ENCODE results near the gene ITPK1. TPM values are rescaled to one million over a fixed set of nuclear protein-coding genes. Genes with fewer than 3 reads are reported as not detected.

Gene ITPK1
- polyA plus RNA-seq, 1 of the 3 experiments (the other 2 are of a cell fraction), result 23.2 TPM

DNA sequence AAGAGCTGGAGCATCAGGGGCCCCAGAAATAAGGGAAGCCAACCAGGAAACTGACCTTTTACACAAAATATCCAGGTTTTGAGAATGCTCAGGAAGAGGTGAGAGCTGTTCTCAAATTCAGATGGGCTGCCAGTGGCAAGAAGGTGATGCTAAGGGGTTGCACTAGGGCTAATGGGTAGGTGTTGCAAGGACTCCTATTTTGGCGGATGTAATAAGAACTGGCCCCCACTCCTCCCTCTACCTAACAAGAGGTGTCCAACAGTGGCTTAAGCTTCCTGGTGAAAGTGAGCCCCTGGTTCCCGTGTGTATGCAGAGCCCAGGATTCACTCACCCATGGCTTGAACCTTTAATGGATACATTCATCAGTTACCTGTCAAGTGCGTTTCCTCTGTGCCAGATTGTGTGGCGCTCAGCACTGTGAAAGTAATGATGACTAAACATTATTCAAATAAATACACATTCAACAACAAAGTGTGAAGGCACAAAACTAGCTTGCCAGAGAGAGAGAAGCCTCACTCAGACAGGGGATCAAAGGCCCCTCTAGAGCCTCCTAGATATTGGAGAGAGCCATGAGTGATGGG lies 193.5 kb downstream of the ITPK1 start:
- H3K9me3 ChIP-seq, result no peaks in the 10 kb centered on the region
- H3K9ac ChIP-seq, result no peak overlapping the region
- no peaks in the 10 kb centered on the region for H3F3A ChIP-seq (replicated peaks; ENCODE audit: insufficient read depth)
- 70% methylated on average over 4 of the region's 4 CpGs for WGBS (ENCODE audit: low lambda C conversion rate)
- no peaks in the 10 kb centered on the region for H3K36me3 ChIP-seq (replicated peaks in 1 of 2; ENCODE audit: control insufficient read depth in 1 of 2, insufficient read depth in 2 of 2, low read length in 1 of 2)
- H3K79me2 ChIP-seq (ENCODE audit: insufficient read depth), result no peaks in the 10 kb centered on the region
- H3K4me1 ChIP-seq (ENCODE audit: control insufficient read depth in 1 of 2, insufficient read depth in 2 of 2, low read depth in 1 of 2, low read length in 1 of 2), result peaks cover 0 to 68% of the 10 kb centered on the region in 2 experiments; a peak in 1 of 4 replicates
- peak overlapping the region in 1 of 2 experiments; percentile 56; a peak in 1 of 4 replicates for H3K4me3 ChIP-seq (ENCODE audit: low read depth in 2 of 2, low read length in 1 of 2)
- no peaks in the 10 kb centered on the region for H3K9me2 ChIP-seq
- peak overlapping the region in 1 of 2 experiments; percentile 90; a peak in 2 of 4 replicates for H3K27ac ChIP-seq (ENCODE audit: low read depth in 2 of 2, low read length in 1 of 2)
- ChIA-PET CTCF (interaction anchor here (1.0 to 7.5 kb wide), 6 partner anchors 12 to 210 kb away, joined by 3 to 56 read pairs (median 6); no protein-coding TSS in a partner anchor), POLR2A (interaction anchor here (0.5 to 9.8 kb wide), 21 partner anchors 8 to 169 kb away, joined by 3 to 288 read pairs (median 5); partner anchors contain the start of gene GOLGA5)
- DNase-seq, result no peak
- H4K20me1 ChIP-seq (ENCODE audit: insufficient read depth), result no peaks in the 10 kb centered on the region
- H2AFZ ChIP-seq (ENCODE audit: low read depth), result no peak overlapping the region
- TF ChIP-seq EZH2phosphoT487 (IDR thresholded peaks at IDR 0.05; ENCODE audit: borderline replicate concordance, low read depth) (no peak), SIN3A (IDR thresholded peaks at IDR 0.05; ENCODE audit: borderline replicate concordance, low read depth, low read length) (no peak), CHD2 (IDR thresholded peaks at IDR 0.05; ENCODE audit: low read length, partially characterized antibody) (no peak), REST (IDR thresholded peaks at IDR 0.05; ENCODE audit: low read depth, low read length) (no peak), MEF2A (IDR thresholded peaks at IDR 0.05; ENCODE audit: borderline replicate concordance, low read depth) (no peak)
- H3K4me2 ChIP-seq, result no peak overlapping the region
- peaks cover 7% of the 10 kb centered on the region; the same call in 1 of the 2 replicates for H3K27me3 ChIP-seq (ENCODE audit: insufficient read depth)

DNA sequence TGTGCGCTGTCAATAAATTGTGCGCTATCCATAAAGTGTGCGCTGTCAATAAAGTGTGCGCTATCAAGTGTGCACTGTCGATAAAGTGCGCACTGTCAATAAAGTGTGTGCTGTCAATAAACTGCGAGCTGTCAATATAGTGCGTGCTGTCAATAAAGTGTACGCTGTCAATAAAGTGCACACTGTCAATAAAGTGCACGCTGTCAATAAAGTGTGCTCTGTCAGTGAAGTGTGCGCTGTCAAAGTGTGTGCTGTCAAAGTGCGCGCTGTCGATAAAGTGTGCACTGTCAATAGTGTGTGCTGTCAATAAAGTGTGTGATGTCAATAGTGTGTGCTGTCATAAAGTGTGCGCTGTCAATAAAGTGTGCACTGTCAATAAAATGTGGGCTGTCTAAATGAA lies 195.7 kb downstream of the ITPK1 start:
- DNase-seq, result no peak
- peaks cover 12% of the 10 kb centered on the region; the same call in 1 of the 2 replicates for H3K27me3 ChIP-seq (ENCODE audit: insufficient read depth)
- H3K79me2 ChIP-seq (ENCODE audit: insufficient read depth), result no peaks in the 10 kb centered on the region
- no peaks in the 10 kb centered on the region for H3K36me3 ChIP-seq (replicated peaks in 1 of 2; ENCODE audit: control insufficient read depth in 1 of 2, insufficient read depth in 2 of 2, low read length in 1 of 2)
- ChIA-PET CTCF (interaction anchor here (1.0 kb wide), 1 partner anchor 34 kb away, joined by 3 read pairs; no protein-coding TSS in a partner anchor), POLR2A (no interaction called here)
- H3K9ac ChIP-seq, result no peak overlapping the region
- no peak overlapping the region for H2AFZ ChIP-seq (ENCODE audit: low read depth)
- H3F3A ChIP-seq (replicated peaks; ENCODE audit: insufficient read depth), result no peaks in the 10 kb centered on the region
- no peaks in the 10 kb centered on the region for H3K9me3 ChIP-seq
- H3K4me2 ChIP-seq, result no peak overlapping the region
- H3K4me3 ChIP-seq (ENCODE audit: low read depth in 2 of 2, low read length in 1 of 2), result no peak overlapping the region
- H3K27ac ChIP-seq (ENCODE audit: low read depth in 2 of 2, low read length in 1 of 2), result peak overlapping the region in 1 of 2 experiments; percentile 23; a peak in 1 of 4 replicates
- WGBS (ENCODE audit: low lambda C conversion rate), result 92% methylated on average over 15 of the region's 15 CpGs
- no peaks in the 10 kb centered on the region for H4K20me1 ChIP-seq (ENCODE audit: insufficient read depth)
- H3K4me1 ChIP-seq (ENCODE audit: control insufficient read depth in 1 of 2, insufficient read depth in 2 of 2, low read depth in 1 of 2, low read length in 1 of 2), result peaks cover 0 to 67% of the 10 kb centered on the region in 2 experiments; a peak in 2 of 4 replicates
- H3K9me2 ChIP-seq, result no peaks in the 10 kb centered on the region
- TF ChIP-seq RAD21 (IDR thresholded peaks at IDR 0.05; ENCODE audit: low read length), result no peak
- no peak for TF ChIP-seq POLR2AphosphoS5 (IDR thresholded peaks at IDR 0.05; ENCODE audit: low read depth, low read length)
- TF ChIP-seq CTCF (IDR thresholded peaks at IDR 0.05), result no peak
- no peak for TF ChIP-seq NFIC (IDR thresholded peaks at IDR 0.05; ENCODE audit: borderline replicate concordance)
- no peak for TF ChIP-seq EZH2phosphoT487 (IDR thresholded peaks at IDR 0.05; ENCODE audit: borderline replicate concordance, low read depth)
- no peak for TF ChIP-seq EP300 (IDR thresholded peaks at IDR 0.05; ENCODE audit: borderline replicate concordance in 1 of 2, low read depth in 1 of 2, low read length in 1 of 2)
- no peak for TF ChIP-seq USF1 (IDR thresholded peaks at IDR 0.05; ENCODE audit: borderline replicate concordance, low read depth)
- TF ChIP-seq, protein P1, sequence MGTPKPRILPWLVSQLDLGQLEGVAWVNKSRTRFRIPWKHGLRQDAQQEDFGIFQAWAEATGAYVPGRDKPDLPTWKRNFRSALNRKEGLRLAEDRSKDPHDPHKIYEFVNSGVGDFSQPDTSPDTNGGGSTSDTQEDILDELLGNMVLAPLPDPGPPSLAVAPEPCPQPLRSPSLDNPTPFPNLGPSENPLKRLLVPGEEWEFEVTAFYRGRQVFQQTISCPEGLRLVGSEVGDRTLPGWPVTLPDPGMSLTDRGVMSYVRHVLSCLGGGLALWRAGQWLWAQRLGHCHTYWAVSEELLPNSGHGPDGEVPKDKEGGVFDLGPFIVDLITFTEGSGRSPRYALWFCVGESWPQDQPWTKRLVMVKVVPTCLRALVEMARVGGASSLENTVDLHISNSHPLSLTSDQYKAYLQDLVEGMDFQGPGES (IDR thresholded peaks at IDR 0.05; ENCODE audit: low read depth, low read length), result no peak
- no peak for TF ChIP-seq REST (IDR thresholded peaks at IDR 0.05; ENCODE audit: low read depth, low read length)
- TF ChIP-seq RCOR1 (IDR thresholded peaks at IDR 0.05; ENCODE audit: low read length), result no peak

Data from SK-N-SH (cell line).